Calu3 (cell line): ENCODE results near the gene SSBP1. TPM values are rescaled to one million over a fixed set of nuclear protein-coding genes. Genes with fewer than 3 reads are reported as not detected.

Source experiments
- BruUV-seq: library from RNA; stranded (reverse); fragments of 400-500 nt; replicated peaks from 2 replicates; lab custom pipeline; 2021; lab: Mats Ljungman, UMichigan
- CTCF ChIA-PET: fragments of 300-600 bp; sonication (Branson Sonifier 250); formaldehyde crosslinking; loops from one replicate; lab custom pipeline; 2022; ENCODE audit warnings: antibody characterized with exemption; lab: Charles Lee
- DNase-seq: peaks from one replicate; pipeline ENCODE4 v3.0.0; 2022
- H3K27ac Mint-ChIP-seq: one replicate; pipeline ENCODE4 v1.8.0; 2022; ENCODE audit warnings: mixed read lengths; ENCODE audit not compliant: unreplicated experiment
- H3K27me3 Mint-ChIP-seq: one replicate; pipeline ENCODE4 v1.8.0; 2022; ENCODE audit warnings: mixed read lengths; ENCODE audit not compliant: unreplicated experiment
- H3K36me3 Mint-ChIP-seq: one replicate; pipeline ENCODE4 v1.8.0; 2022; ENCODE audit warnings: mild to moderate bottlenecking, moderate library complexity, mixed read lengths; ENCODE audit not compliant: insufficient read depth, unreplicated experiment
- H3K4me1 Mint-ChIP-seq: one replicate; pipeline ENCODE4 v1.8.0; 2022; ENCODE audit warnings: mild to moderate bottlenecking, low read depth, mixed read lengths; ENCODE audit not compliant: unreplicated experiment
- H3K4me3 Mint-ChIP-seq: one replicate; pipeline ENCODE4 v1.8.0; 2022; ENCODE audit warnings: mild to moderate bottlenecking, low read depth, moderate library complexity, mixed read lengths; ENCODE audit not compliant: unreplicated experiment
- H3K9me3 Mint-ChIP-seq: one replicate; pipeline ENCODE4 v1.8.0; 2022; ENCODE audit warnings: low read depth, mixed read lengths; ENCODE audit not compliant: unreplicated experiment
- CTCF ChIP-seq: fragments of 200-600 bp; IDR thresholded peaks from one replicate; pipeline ENCODE4 v1.8.0; 2022; ENCODE audit warnings: antibody characterized with exemption; ENCODE audit not compliant: unreplicated experiment
- intact Hi-C: fragments of 100-400 bp; cut with micrococcal nuclease; formaldehyde crosslinking; loops from one replicate; pipeline ENCODE4 v1.10.0; 2022; ENCODE audit not compliant: unreplicated experiment
- total RNA-seq: library from RNA; stranded (reverse); gene quantifications from 2 replicates; pipeline ENCODE4 v1.2.3, GENCODE V29; 2022

Gene SSBP1
- total RNA-seq, 1 experiment from 2014 or later: 162 TPM

GRCh38 chr7:141738592-141739013, 445 bp downstream of the SSBP1 start:
- no peaks in the 10 kb centered on the region for H3K9me3 Mint-ChIP-seq
- CTCF ChIA-PET: interaction anchor here (0.6 to 1.8 kb wide), 6 partner anchors 8 to 236 kb away, joined by 3 to 17 read pairs (median 6); no protein-coding TSS in a partner anchor
- no peak for TF ChIP-seq CTCF
- intact Hi-C loops: loop anchor here (1.0 kb wide), 2 partner anchors 75 to 84 kb away; no protein-coding TSS in a partner anchor
- no peaks in the 10 kb centered on the region for H3K27me3 Mint-ChIP-seq
- H3K36me3 Mint-ChIP-seq: peaks cover 50% of the 10 kb centered on the region
- peak overlapping the region; percentile 97 for H3K27ac Mint-ChIP-seq
- no peak for DNase-seq
- H3K4me3 Mint-ChIP-seq: peak overlapping the region; percentile 94
- TSS peak; percentile 70 for BruUV-seq
- H3K4me1 Mint-ChIP-seq: peaks cover 32% of the 10 kb centered on the region

- Mint-ChIP-seq H3K36me3 (peaks cover 56% of the 10 kb centered on the region), H3K4me3 (peak overlapping the region; percentile 94), H3K9me3 (no peaks in the 10 kb centered on the region), H3K4me1 (peaks cover 32% of the 10 kb centered on the region), H3K27me3 (no peaks in the 10 kb centered on the region), H3K27ac (peak overlapping the region; percentile 68)
- intact Hi-C loops: no loop called here
- no peak for TF ChIP-seq CTCF
- no TSS peak for BruUV-seq
- DNase-seq: no peak
- CTCF ChIA-PET: interaction anchor here (1.8 kb wide), 1 partner anchor 76 kb away, joined by 6 read pairs; no protein-coding TSS in a partner anchor
Measured at GRCh38 chr7:141739250-141739649, 1.1 kb downstream of the SSBP1 start.

- Mint-ChIP-seq H3K36me3 (peaks cover 76% of the 10 kb centered on the region), H3K4me3 (no peak overlapping the region), H3K9me3 (no peaks in the 10 kb centered on the region), H3K27ac (no peak overlapping the region), H3K27me3 (no peaks in the 10 kb centered on the region), H3K4me1 (peaks cover 32% of the 10 kb centered on the region)
- CTCF ChIA-PET: no interaction called here
- TF ChIP-seq CTCF: no peak
- no TSS peak for BruUV-seq
- intact Hi-C loops: no loop called here
- DNase-seq: no peak
Measured at GRCh38 chr7:141742229-141742628, 4.1 kb downstream of the SSBP1 start.

- no peak overlapping the region for H3K27ac Mint-ChIP-seq
- no peak overlapping the region for H3K4me3 Mint-ChIP-seq
- no peak for DNase-seq
- CTCF ChIA-PET: no interaction called here
- intact Hi-C loops: no loop called here
- H3K4me1 Mint-ChIP-seq: peaks cover 25% of the 10 kb centered on the region
- no peaks in the 10 kb centered on the region for H3K27me3 Mint-ChIP-seq
- BruUV-seq: no TSS peak
- H3K9me3 Mint-ChIP-seq: no peaks in the 10 kb centered on the region
- no peak for TF ChIP-seq CTCF
- peaks cover 58% of the 10 kb centered on the region for H3K36me3 Mint-ChIP-seq
Measured at GRCh38 chr7:141744131-141744530, 6.0 kb downstream of the SSBP1 start.
